ENCODE measurements around the gene RTKN.

- TF ChIP-seq CTCF (conservative IDR thresholded peaks at IDR 0.05 in 1 of 2, IDR thresholded peaks at IDR 0.05 in 1 of 2; ENCODE audit: extremely low read depth in 1 of 2, insufficient read depth in 1 of 2, low read depth in 1 of 2, low read length in 2 of 2) = no peak
- TF ChIP-seq EZH2 (IDR thresholded peaks at IDR 0.05; ENCODE audit: borderline replicate concordance, low read length) = no peak
Observed at GRCh38 chr2:74436111-74436805, 5.5 kb downstream of the RTKN start.
